Measurements from ENCODE around the gene CERS5. TPM values are rescaled to one million over a fixed set of nuclear protein-coding genes. Genes with fewer than 3 reads are reported as not detected.

Gene CERS5
- total RNA-seq, 1 donor from 2014 or later, result 37.7 TPM

DNA sequence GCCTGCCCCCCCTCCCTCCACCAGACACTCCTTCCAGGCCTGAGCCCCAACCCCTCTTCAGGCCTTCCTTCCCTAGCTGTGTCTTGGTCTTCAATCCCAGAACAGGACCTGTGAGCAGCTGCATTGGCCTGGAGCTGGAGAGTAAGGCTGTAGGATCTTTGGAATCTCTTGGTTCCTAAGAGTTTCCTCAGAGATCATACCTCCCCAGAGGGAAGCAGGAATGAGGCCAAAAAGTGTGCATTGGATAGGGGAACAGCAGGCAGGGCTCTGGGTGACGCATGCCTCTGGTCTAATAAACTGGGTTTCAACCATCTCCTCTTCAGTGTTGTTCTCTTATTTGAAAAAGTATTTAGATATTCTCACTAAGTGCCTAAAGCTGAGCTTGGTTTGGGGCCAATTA, 83.9 kb downstream of the CERS5 start:
- Histone ChIP-seq H3K36me3 (peaks cover 19% of the 10 kb centered on the region), H3K4me3 (no peak overlapping the region), H3K27ac (no peak overlapping the region), H3K27me3 (ENCODE audit: low read depth) (no peaks in the 10 kb centered on the region), H3K9me3 (no peaks in the 10 kb centered on the region), H3K4me1 (peaks cover 6% of the 10 kb centered on the region)
- TF ChIP-seq, protein P1, sequence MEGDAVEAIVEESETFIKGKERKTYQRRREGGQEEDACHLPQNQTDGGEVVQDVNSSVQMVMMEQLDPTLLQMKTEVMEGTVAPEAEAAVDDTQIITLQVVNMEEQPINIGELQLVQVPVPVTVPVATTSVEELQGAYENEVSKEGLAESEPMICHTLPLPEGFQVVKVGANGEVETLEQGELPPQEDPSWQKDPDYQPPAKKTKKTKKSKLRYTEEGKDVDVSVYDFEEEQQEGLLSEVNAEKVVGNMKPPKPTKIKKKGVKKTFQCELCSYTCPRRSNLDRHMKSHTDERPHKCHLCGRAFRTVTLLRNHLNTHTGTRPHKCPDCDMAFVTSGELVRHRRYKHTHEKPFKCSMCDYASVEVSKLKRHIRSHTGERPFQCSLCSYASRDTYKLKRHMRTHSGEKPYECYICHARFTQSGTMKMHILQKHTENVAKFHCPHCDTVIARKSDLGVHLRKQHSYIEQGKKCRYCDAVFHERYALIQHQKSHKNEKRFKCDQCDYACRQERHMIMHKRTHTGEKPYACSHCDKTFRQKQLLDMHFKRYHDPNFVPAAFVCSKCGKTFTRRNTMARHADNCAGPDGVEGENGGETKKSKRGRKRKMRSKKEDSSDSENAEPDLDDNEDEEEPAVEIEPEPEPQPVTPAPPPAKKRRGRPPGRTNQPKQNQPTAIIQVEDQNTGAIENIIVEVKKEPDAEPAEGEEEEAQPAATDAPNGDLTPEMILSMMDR (IDR thresholded peaks at IDR 0.05), result no peak
- ATAC-seq, result no peak
- intact Hi-C loops (cut with DNase I), result no loop called here
- DNase-seq, result peak; percentile 17

DNA sequence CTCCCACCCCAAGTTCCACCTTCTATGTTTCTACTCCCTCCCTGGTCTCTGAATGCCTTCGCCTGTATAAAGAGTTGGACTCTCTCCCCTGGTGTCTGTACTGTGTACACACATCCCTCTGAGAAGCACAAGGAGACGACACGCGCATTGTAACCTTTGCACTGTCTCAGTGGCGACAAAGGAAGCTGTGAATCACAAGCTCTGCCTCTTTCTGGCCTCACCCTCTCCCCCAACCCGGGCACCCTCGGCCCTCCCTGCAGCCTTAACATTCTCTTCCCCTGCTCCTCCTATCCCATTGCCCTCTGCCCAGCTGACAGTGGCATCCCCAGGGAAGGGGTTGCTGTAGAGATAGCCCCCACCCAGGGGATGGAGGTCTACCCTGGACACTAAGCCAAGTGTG, 84.5 kb downstream of the CERS5 start:
- intact Hi-C loops (cut with DNase I), result no loop called here
- H3K4me1 ChIP-seq, result peaks cover 6% of the 10 kb centered on the region
- no peak overlapping the region for H3K27ac ChIP-seq
- H3K9me3 ChIP-seq, result no peaks in the 10 kb centered on the region
- no peak for DNase-seq
- ATAC-seq, result no peak
- TF ChIP-seq, protein P1 (IDR thresholded peaks at IDR 0.05), result no peak
- H3K27me3 ChIP-seq (ENCODE audit: low read depth), result no peaks in the 10 kb centered on the region
- peaks cover 12% of the 10 kb centered on the region for H3K36me3 ChIP-seq
- H3K4me3 ChIP-seq, result no peak overlapping the region

DNA sequence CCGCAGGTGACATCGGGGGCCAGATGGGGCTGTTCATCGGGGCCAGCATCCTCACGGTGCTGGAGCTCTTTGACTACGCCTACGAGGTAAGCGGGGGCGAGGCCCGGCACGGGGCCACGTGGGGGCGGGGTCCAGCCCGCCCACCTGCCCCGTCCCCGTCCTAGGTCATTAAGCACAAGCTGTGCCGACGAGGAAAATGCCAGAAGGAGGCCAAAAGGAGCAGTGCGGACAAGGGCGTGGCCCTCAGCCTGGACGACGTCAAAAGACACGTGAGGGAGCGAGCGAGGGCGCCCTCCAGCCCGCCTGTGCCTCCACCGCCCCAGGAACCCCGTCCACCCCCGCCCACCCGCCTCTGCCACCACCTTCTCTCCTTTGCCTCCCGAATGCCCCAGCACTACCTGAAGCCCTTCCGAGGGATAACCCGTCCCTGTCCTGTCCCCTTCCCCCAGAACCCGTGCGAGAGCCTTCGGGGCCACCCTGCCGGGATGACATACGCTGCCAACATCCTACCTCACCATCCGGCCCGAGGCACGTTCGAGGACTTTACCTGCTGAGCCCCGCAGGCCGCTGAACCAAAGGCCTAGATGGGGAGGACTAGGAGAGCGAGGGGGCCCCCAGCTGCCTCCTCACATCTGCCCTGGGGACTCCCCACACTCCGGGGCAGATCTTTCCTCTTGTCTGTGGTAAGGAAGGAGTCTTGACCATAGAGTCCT, 85.9 kb downstream of the CERS5 start:
- Histone ChIP-seq H3K9me3 (no peaks in the 10 kb centered on the region), H3K4me1 (peaks cover 6% of the 10 kb centered on the region), H3K27me3 (ENCODE audit: low read depth) (no peaks in the 10 kb centered on the region), H3K27ac (no peak overlapping the region), H3K36me3 (no peaks in the 10 kb centered on the region), H3K4me3 (no peak overlapping the region)
- no peak for ATAC-seq
- peak; percentile 23 for DNase-seq
- intact Hi-C loops (cut with DNase I), result no loop called here
- TF ChIP-seq, protein P1 (IDR thresholded peaks at IDR 0.05), result no peak

DNA sequence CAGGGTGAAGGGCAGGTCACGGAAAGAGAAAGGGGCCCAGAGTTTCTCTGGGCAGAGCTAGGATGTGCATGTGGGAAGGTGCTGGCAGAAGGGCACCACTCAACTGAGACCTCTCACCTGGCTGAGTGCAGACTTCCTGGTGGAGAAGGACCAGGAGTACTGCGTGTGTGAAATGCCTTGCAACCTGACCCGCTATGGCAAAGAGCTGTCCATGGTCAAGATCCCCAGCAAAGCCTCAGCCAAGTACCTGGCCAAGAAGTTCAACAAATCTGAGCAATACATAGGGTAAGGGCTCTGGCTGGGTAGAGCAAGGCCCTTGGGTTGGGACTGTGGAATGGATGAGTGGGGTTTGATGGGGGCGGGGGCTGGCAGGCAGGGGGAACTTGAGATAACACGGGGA, 87.4 kb downstream of the CERS5 start:
- H3K36me3 ChIP-seq, result no peaks in the 10 kb centered on the region
- no peak for DNase-seq
- TF ChIP-seq, protein P1 (IDR thresholded peaks at IDR 0.05), result no peak
- ATAC-seq, result no peak
- H3K4me3 ChIP-seq, result no peak overlapping the region
- intact Hi-C loops (cut with DNase I), result no loop called here
- no peak overlapping the region for H3K27ac ChIP-seq
- H3K4me1 ChIP-seq, result peaks cover 3% of the 10 kb centered on the region
- no peaks in the 10 kb centered on the region for H3K9me3 ChIP-seq
- no peaks in the 10 kb centered on the region for H3K27me3 ChIP-seq (ENCODE audit: low read depth)

Other genes with a start within 250 kb of the CERS5 start
- gene AQP2, start 216.6 kb downstream of the CERS5 start, total RNA-seq, result not detected
- 6.4 TPM for gene AQP5, start 205.5 kb downstream of the CERS5 start, total RNA-seq
- 0.09 TPM for gene AQP6, start 194.4 kb downstream of the CERS5 start, total RNA-seq
- gene RACGAP1, start 141.9 kb downstream of the CERS5 start, total RNA-seq, result 13.7 TPM
- gene ASIC1, start 109.8 kb downstream of the CERS5 start, total RNA-seq, result 1.6 TPM
- gene SMARCD1, start 82.0 kb downstream of the CERS5 start, total RNA-seq, result 44.2 TPM
- gene GPD1, start 63.4 kb downstream of the CERS5 start, total RNA-seq, result 67.0 TPM
- 68.0 TPM for gene COX14, start 55.1 kb downstream of the CERS5 start, total RNA-seq
- 76.6 TPM for gene LIMA1, start 116.2 kb upstream of the CERS5 start, total RNA-seq
- gene FAM186A, start 229.2 kb upstream of the CERS5 start, total RNA-seq, result not detected
- 62.2 TPM for gene LARP4, start 233.5 kb upstream of the CERS5 start, total RNA-seq